CD4-positive, alpha-beta T cell treated with Interleukin-6 at 100 ng/mL for 8 hours (primary cell): ENCODE results near the gene PACSIN2.

Experiments
- DNase-seq: peaks from one replicate; pipeline ENCODE4 v3.0.0-alpha.2; 2020; ENCODE audit warnings: mixed read lengths, low spot score

Gene PACSIN2

DNA sequence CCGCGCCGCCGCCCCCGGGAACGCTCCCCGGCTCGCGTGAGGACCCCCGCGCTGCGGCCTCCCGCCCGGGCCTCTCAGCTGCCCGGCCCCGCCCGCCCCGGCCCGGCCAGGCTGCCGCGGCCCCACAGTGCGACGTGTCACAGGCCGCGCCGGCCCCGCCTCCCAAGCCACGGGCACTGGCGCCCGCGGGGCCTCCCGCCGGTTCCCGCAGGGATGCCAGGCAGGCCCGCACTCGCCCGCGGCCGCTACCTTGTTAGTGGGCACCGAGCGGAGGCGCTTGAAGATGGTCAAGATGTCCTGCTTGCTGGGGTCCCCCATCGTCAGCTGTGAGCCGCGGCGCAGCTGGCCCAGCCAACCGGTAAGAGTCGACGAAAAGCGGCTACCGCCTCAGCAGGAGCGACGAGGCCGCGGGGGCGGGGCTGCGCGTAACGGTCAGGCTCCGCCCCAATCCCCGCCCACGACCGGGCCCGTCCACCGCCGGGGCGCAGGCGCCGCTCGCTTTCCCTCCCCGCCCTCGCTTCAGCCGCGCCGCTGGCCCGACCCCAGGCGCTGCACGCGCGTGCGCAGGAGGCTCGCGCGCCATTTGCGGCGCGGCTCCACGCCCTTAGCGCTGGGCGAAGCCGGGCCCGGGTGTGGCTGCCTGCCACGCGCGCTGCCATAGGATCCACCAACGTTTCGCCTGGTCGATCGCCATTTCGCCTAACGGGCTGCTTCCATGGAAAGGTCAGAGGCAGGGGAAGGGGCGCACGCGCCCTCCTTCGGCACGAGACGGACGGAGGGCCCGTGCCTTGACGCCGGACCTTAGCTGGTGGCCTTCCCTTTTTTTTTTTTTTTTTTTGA is 157.9 kb downstream of the PACSIN2 start, which contains the start of gene ARFGAP3:
ARFGAP3 (minus strand) TSS at position 409 of the 840 bp plus-strand sequence; CDS start at position 318, 91 bp downstream.
- peak; percentile 93 for DNase-seq

DNA sequence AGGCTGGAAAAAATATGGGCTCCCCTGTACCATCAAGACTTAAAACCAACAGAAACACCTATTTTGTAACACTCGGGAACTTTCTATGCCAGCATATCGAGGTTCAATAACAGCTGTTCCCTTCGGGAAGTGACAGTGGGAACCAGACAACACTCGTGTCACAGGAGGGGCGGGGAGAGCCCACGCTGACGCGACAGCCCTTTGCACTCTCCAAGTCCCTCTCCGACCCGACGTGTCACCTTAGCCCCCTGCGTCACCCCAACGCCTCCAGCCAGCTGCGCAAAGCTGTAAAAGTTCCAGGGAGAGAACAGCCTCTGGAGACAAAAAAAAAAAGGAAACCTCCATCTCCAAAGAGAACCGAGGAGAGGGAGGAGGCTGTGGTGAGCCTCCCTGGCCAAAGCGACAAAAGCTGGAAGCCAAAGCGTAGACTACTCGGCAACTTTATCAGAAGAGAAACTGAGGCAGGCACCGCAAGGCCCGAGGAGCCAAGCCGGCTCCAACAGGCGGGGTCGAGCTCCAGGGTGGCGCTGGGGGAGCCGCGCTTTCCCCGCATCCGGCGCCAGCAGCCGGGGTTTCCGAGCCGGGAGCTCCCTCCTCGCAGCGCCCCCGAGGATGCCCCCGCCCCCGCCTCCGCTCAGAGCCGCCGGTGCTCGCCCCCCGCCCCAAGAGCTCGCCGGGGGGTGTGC is 158.6 kb downstream of the PACSIN2 start:
- DNase-seq = peak; percentile 50

DNA sequence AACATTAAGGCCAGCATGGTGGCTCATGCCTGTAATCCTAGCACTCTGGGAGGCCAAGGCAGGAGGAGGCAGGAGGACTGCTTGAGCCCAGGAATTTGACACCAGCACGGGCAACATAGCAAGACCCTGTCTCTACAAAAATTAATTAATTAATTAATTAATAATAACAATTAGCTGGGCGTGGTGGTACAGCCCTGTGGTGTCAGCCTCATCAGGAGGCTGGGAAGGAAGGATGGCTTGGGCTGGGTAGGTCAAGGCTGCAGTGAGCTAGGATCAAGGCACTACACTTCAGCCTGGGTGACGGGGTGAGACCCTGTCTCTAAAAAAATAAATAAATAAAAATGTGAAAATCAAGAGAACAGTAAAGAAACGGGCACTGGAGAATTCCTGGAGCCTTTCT is 159.2 kb downstream of the PACSIN2 start:
- no peak for DNase-seq

DNA sequence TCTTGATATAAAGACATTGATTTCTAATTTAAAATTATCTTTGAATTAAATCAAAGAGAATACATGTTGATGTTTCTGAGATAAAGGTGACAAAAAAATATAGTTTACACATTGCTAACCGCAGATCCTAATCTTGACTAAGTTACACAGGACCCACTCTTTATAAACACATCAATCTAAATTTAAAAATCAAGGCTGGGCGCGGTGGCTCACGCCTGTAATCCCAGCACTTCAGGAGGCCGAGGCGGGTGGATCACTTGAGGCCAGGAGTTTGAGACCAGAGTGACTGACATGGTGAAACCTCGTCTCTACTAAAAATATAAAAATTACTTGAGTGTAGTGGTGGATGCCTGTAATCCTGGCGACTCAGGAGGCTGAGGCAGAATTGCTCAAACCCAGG is 159.7 kb downstream of the PACSIN2 start:
- DNase-seq = no peak

DNA sequence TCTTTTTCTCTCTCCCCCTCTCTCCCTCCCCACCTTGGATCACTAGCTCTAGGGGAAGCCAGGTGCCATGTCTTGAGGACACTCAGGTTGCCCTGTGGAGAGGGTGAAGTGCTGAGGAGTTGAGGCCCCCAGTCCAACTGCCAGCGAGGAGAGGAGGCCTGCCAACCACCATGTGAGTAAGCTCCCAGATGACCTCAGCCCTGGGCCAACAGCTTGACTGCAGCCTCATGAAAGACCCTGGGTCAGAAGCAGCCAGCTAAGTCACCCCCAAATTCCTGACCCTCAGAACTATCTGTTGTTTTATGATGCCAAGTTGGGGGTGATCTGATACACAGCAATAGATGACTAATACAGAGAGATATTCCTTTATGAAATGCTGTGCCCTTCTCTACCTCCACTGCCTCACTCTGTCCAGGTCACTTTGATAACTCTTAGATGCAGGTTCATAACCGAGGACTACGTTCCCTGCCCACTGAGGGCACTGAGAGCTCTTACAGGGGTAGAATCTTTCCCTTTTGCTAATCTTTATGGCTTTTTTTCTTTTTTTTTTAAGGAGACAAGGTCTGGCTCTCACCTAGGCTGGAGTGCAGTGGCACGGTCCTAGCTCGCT is 165.9 kb downstream of the PACSIN2 start:
- no peak for DNase-seq

DNA sequence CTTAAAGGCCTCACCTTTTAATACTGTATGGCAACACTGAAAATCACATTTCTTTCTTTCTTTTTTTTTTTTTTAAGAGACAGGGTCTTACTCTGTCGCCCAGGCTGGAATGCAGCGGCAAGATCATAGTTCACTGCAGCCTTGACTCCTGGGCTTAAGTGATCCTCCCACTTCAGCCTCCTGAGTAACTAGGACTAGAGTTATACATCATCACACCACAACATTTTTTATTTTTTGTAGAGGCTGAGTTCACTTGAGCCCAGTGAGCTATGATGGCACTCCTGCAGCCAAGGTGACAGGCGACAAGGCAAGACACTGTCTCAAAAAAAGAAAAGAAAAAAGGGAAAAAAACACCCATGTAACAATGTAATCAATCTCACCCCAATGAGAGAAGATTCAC is 167.8 kb downstream of the PACSIN2 start:
- DNase-seq = no peak

DNA sequence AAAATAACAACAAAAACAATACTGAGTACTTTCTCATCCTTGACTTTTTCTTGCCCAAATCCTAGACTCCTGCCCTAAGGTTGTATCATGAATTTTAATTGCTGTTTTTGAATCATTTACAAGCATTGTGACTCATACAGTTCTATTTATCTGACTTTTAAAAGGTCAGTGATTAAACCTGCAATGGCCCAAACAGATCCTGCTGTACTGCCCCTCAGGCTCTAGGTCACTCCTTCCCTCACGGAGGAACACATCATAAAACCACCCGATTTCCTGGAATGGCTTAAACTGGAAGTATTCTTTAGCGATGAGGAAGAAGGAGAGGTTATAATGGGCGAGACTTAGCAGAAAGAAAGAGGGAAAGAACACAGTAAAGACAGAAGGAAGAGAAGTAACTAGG is 170.2 kb downstream of the PACSIN2 start:
- no peak for DNase-seq

DNA sequence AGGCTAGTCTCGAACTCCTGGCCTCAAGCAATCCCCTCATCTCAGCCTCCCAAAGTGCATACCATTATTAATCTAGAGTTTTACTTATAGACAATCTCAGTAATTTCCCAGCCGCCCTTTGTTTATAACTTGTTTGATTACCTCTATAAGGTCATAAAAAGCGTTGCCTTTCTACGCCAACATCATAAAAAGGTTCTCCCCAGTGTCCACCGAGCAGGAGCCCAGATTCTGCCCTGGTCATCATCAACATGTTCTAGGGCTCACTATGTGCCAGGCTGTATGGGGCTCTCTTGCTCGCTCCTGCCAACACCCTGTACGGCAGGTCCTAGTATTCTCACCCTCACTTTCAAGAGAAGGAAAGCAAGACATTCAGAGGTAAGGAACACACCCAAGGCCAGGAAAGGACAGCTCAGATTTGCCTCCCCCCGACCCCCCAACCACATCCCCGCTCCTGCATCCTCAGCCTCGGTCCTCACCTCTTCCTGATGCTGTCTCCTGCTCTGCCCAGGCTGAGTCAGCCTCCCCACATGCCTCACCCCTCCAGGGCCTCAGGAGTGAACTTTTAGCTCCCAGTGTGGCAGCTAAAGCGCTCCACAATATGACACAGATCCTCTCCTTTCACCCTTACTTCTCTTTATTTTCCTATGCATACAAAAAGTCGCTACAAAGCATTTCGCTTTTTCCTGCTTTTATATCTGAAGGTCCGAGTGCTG is 172.1 kb downstream of the PACSIN2 start:
- no peak for DNase-seq

DNA sequence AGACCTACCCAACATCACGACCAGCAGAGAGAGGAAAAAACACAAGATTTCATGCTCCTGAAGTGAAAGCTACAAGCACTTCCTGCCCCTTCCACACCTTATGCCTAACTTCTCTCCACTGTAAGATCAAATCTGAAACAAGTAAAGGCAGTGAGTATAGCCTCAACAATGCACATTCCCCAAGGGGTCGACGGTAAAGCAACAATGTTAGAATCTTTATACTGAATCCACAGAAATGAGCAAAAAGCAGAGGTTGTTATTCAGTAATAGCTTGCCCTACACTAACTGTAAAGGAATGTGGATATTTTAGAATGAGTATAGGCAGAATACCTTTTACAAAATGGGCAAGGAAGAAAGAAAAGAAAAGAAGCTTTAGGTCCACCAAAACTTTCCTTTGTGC is 173.5 kb downstream of the PACSIN2 start:
- DNase-seq = no peak

DNA sequence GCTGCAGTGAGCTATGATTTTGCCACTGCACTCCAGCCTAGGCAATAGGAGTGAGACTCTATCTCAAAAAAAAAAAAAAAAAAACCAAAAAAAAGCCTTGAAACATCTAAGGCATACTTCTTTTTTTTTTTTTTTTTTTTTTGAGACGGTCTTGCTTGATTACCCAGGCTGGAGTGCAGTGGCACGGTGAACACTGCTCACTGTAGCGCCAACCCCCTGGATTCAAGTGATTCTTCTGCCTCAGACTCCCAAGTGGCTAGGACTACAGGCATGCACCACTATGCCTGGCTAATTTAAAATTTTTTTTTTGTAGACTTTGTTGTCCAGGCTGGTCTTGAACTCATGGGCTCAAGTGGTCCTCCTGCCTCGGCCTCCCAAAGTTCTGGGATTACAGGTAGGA is 177.4 kb downstream of the PACSIN2 start:
- no peak for DNase-seq

DNA sequence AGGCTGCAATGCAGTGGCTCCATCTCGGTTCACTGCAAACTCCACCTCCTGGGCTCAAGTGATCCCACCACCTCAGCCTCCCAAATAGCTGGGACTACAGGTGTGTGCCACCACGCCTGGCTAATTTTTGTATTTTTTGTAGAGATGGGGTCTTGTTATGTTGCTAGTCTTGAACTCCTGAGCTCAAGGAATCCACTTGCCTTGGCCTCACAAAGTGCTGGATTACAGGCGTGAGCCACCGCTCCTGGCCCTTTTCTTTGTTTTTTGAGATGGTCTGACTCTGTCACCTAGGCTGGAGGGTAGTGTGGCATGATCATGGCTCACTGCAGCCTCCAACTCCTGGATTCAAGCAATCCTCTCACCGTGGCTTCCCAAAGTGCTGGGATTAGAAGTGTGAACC is 178.9 kb downstream of the PACSIN2 start:
- DNase-seq = no peak

DNA sequence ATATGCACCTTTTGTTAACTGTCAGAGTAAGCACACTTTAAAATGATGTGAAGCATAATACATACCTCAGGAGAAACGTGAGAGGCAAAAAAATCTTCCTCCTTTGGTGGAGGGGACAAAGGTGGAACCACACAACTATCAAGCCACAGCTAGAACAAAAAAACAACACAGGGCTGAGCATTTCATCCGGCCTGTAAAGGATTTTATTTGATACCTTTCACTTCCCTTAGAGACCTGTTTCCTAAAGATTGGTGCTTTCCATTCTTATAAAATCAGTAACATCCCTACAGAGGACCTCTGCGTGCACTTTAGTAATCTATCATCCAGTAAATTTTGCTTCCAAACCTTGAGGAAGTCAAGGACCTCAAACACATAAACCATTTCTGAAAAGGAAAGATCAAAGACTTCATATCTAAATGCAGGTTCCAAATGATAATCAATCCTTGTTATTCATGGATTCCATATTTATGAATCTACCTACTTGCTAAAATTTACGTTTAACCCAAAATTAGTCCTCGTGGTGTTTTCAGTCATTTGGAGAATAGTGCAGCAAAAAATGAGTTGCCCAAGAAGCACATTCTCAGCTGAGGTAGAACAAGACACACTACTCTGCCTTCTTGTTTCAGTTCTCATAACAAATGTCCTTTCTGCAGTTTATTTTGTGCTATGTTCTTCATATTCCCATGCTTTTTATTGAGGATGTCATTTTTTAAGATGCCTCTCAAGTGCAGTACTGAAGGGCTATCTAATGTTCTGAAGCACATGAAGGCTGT is 180.6 kb downstream of the PACSIN2 start:
- no peak for DNase-seq

DNA sequence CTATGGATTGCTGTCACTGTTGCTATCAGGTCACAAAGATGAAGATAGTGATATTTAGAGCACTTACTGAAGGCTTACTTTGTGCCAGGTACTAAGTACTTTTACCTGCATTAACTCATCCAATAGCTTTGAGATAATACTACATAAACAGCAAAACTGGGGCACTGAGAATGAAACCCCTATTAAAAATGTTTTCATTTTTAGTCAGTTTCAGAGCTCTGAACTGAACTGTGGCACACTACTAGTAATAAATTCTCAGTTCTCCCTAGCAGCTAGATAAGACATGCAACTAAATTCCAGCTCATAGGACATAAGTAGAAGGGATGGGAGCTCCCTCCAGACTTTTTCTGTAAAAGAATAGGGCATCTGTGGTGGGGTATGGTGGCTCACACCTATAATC is 181.8 kb downstream of the PACSIN2 start:
- no peak for DNase-seq

DNA sequence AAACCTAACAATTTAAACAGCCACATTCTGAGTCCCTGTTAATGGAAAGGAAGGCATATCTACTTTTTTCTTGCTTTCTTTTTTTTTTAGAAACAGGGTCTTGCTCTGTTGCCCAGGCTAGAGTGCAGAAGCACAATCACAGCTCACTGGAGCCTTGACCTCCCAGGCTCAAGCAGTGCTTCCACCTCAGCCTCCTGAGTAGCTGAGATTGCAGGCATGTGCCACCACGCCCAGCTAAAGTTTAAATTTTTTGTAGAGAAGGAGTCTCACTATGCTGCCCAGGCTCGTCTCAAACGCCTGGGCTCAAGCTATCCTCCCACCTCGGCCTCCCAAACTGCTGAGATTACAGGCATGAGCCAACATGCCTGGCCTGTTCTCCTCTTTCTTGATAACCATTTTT is 183.2 kb downstream of the PACSIN2 start:
- no peak for DNase-seq

DNA sequence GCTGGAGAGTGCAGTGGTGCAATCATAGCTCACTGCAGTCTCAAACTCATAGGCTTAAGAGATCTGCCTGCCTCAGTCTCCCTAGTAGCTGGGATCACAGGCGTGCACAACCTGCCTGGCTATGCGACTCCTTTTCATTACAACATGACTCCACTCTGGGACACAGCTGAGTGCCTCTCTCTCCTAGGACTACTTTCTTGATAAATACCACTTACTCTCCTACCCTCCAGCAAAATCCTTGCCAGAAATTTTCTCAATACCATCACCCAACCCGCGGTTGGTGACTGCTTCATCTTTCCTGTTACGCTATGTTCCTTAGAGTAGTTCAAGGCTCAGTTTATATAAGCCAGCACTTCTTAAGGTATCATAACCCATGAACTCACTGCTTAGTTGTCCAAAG is 184.8 kb downstream of the PACSIN2 start:
- no peak for DNase-seq

DNA sequence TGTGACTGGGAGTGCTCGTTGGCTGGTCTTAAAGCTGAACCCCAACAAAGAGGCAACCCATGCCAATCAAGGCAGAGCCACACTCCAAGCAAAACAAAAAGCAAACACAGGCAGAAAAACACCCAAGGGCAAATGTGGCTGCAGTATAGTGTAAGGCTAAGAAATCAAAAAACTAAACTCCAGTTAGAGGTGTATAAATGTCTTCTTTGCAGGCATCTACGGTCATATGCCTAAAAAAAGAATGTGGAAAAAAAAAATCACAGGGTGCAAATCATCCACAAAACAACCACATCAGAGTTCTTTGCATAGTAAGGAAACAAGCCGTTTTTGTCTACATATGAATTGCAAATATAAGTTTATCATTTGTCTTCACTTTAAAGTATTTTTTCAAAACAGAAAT is 185.6 kb downstream of the PACSIN2 start:
- no peak for DNase-seq

DNA sequence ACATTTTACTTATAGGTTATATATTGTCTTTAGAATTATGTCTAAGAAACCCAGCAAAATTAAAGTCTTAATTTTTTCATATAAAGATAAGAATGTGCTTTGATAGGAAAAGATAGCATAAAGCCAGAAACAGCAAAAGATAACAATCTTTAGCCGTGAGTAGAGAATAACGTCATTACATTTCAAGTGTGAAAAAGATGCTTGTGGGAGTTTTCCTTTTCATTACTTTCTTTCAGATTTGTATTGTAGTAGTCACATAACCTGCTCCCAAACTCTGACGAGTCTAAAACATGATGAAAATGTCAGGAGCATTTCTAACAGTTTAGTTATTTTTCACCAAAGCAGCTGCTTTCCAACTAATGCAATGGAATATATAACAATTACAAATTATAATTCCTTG is 189.2 kb downstream of the PACSIN2 start:
- DNase-seq = no peak

DNA sequence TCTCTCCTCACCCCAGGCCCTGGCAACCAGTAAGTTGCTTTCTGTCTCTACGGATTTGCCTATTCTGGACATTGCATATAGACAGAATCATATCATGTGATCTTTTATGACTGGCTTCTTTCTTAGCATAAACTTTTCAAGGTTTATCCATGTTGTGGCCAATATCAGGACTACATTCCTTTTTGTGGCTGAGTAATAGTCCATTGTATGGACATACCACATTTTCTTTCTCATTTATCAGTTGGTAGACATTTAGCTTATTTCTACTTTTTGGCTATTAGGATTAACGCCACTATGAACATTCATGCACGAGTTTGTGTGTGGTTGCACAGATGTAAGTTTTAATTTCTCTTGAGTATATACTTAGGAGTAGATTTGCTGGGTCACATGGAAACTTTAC is 193.6 kb downstream of the PACSIN2 start:
- DNase-seq = no peak

DNA sequence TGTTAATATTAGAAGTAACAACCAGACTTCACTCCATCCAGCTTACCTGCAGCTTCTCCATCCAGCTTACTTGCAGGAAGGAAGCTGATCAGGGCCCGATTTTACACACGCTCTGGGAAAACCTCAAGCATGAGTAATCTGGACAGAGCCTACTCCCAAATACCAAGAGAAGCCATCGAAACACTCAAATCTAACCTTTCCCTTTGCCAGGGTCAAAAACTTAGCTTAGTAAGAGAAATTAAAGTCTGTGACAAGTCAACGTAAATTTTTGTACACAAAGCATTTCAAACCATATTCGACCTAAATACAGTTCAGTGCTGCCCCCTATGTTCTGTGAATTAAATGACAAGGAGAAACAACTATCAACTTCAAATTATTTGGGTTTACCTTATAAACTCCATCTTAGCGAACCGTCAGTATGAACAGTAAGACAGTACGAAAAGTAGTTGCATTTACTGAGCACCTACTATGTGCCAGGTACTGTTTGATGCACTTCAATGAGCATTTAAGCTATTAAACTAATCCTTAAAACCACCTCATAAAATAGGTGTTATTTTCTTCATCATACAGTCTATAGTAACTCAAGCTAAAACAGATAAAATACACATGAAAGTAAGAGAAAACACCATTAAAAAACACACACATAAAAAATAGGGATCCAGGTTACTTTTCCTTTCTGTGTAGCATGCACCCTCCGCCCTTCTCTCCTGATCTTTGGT is 194.7 kb downstream of the PACSIN2 start:
- no peak for DNase-seq
